HCT116 (cell line): Measurements from ENCODE around the gene MRPS18A. TPM values are rescaled to one million over a fixed set of nuclear protein-coding genes. Genes with fewer than 3 reads are reported as not detected.

Experiments
- ATAC-seq: fragments of 200-7000 bp; cut with Tn5 transposase; 2 replicates; pipeline ENCODE4 v1.9.1; 2020; ENCODE audit warnings: mild to moderate bottlenecking, moderate library complexity
- BruUV-seq: library from RNA; stranded (reverse); fragments of 400-500 nt; replicated peaks from 2 replicates; lab custom pipeline; 2021; lab: Mats Ljungman, UMichigan
- CTCF ChIA-PET: fragments of 300-600 bp; sonication (Branson Sonifier 250); formaldehyde crosslinking; loops from one replicate; lab custom pipeline; 2021; ENCODE audit warnings: antibody characterized with exemption; lab: Charles Lee
- POLR2A ChIA-PET: fragments of 300-600, 350-600 bp; sonication (Branson Sonifier 250); formaldehyde crosslinking; loops from one replicate; lab custom pipeline; 2021; ENCODE audit warnings: antibody characterized with exemption; lab: Charles Lee
- RAD21 ChIA-PET, 2 experiments: fragments of 300-600 bp; sonication (Branson Sonifier 250); formaldehyde crosslinking; loops; one replicate each; lab custom pipeline; 2023; ENCODE audit warnings: low total read pairs in 2 of 2; ENCODE audit not compliant: uncharacterized antibody in 2 of 2, unreplicated experiment in 2 of 2, low non-redundant PET in 1 of 2; lab: Charles Lee
- DNase-seq: peaks from one replicate; pipeline ENCODE4 v3.0.0-alpha.2; 2010; ENCODE audit warnings: low read depth, low spot score
- H2AFZ ChIP-seq: fragments of 200-600 bp; shearing (Covaris generic), sonication (generic); 2 replicates; pipeline ENCODE4 v1.6.1; 2017; ENCODE audit warnings: low read depth, mixed run types, mixed read lengths, antibody characterized with exemption, low read length; ENCODE audit not compliant: poor library complexity, severe bottlenecking
- H3K27ac ChIP-seq: 2 replicates; pipeline ENCODE4 v1.5.1; 2012; ENCODE audit warnings: low read depth, low read length
- H3K27me3 ChIP-seq: fragments of 200-600 bp; sonication (generic); 2 replicates; pipeline ENCODE4 v1.6.1; 2016; ENCODE audit warnings: mixed run types, low read length, mixed read lengths; ENCODE audit not compliant: insufficient read depth
- H3K36me3 ChIP-seq, 2 experiments: fragments of 200-500 bp in 1 of 2; fragments of 200-600 bp in 1 of 2; sonication (Bioruptor generic) in 1 of 2; sonication (generic) in 1 of 2; 2 replicates each; pipeline versions ENCODE4 v1.5.1 to v1.6.1; 2014 to 2016; ENCODE audit warnings: low read length in 2 of 2, inconsistent platforms in 1 of 2, mixed read lengths in 1 of 2, mixed run types in 1 of 2; ENCODE audit not compliant: insufficient read depth in 2 of 2, control insufficient read depth in 1 of 2
- H3K4me1 ChIP-seq, 2 experiments: fragments of 200-600 bp in 1 of 2; sonication (generic) in 1 of 2; 2 replicates each; pipeline versions ENCODE4 v1.5.1 to v1.6.1; 2012 to 2017; ENCODE audit warnings: low read length in 2 of 2, inconsistent platforms in 1 of 2, mild to moderate bottlenecking in 1 of 2, mixed read lengths in 1 of 2, mixed run types in 1 of 2, moderate library complexity in 1 of 2; ENCODE audit not compliant: insufficient read depth in 2 of 2, control insufficient read depth in 1 of 2
- H3K4me2 ChIP-seq: fragments of 200-600 bp; sonication (generic); 2 replicates; pipeline ENCODE4 v1.6.1; 2017; ENCODE audit warnings: mixed run types, low read length, mixed read lengths
- H3K4me3 ChIP-seq, 2 experiments: fragments of 200-600 bp in 1 of 2; sonication (generic) in 1 of 2; replicated peaks in 1 of 2; 2 replicates each; pipeline ENCODE4 v1.5.1; 2011 to 2016; ENCODE audit warnings: low read length in 2 of 2, control low read depth in 1 of 2, low read depth in 1 of 2, mild to moderate bottlenecking in 1 of 2, mixed read lengths in 1 of 2, mixed run types in 1 of 2
- H3K79me2 ChIP-seq: fragments of 200-600 bp; sonication (generic); 2 replicates; pipeline ENCODE4 v1.6.1; 2017; ENCODE audit warnings: mild to moderate bottlenecking, mixed run types, low read length, moderate library complexity, mixed read lengths; ENCODE audit not compliant: insufficient read depth
- H3K9ac ChIP-seq: fragments of 200-600 bp; sonication (generic); 2 replicates; pipeline ENCODE4 v1.6.1; 2016; ENCODE audit warnings: low read length, mixed read lengths
- H3K9me2 ChIP-seq: fragments of 200-600 bp; sonication (generic), shearing (Covaris generic); 2 replicates; pipeline ENCODE4 v1.6.1; 2017; ENCODE audit warnings: mixed run types, mild to moderate bottlenecking, moderate library complexity; ENCODE audit not compliant: insufficient read depth
- H3K9me3 ChIP-seq, 2 experiments: fragments of 200-500 bp in 1 of 2; fragments of 200-600 bp in 1 of 2; sonication (Bioruptor generic) in 1 of 2; sonication (generic) in 1 of 2; 2 replicates each; pipeline ENCODE4 v1.6.1; 2014 to 2017; ENCODE audit warnings: low read length in 2 of 2, mixed read lengths in 2 of 2, inconsistent platforms in 1 of 2, low read depth in 1 of 2, mild to moderate bottlenecking in 1 of 2, mixed run types in 1 of 2, moderate library complexity in 1 of 2; ENCODE audit not compliant: control insufficient read depth in 1 of 2, insufficient read depth in 1 of 2
- H4K20me1 ChIP-seq: fragments of 200-600 bp; sonication (generic), shearing (Covaris generic); 2 replicates; pipeline ENCODE4 v1.6.1; 2017; ENCODE audit warnings: mixed run types, mild to moderate bottlenecking, moderate library complexity; ENCODE audit not compliant: insufficient read depth
- EGR1 ChIP-seq: IDR thresholded peaks from 2 replicates; pipeline ENCODE4 v1.6.1; 2012; ENCODE audit warnings: low read depth
- ELF1 ChIP-seq: IDR thresholded peaks from 2 replicates; pipeline ENCODE4 v1.6.1; 2012; ENCODE audit warnings: low read depth, borderline replicate concordance
- EZH2 ChIP-seq: fragments of 200-600 bp; sonication (generic); IDR thresholded peaks from 2 replicates; pipeline ENCODE4 v1.6.1; 2017; ENCODE audit warnings: antibody characterized with exemption, mixed run types
- EZH2phosphoT487 ChIP-seq: fragments of 200-600 bp; IDR thresholded peaks from 2 replicates; pipeline ENCODE4 v1.6.1; 2018; ENCODE audit warnings: antibody characterized with exemption, borderline replicate concordance
- JUND ChIP-seq: IDR thresholded peaks from 2 replicates; pipeline ENCODE4 v1.6.1; 2012
- POLR2AphosphoS5 ChIP-seq: IDR thresholded peaks from 2 replicates; pipeline ENCODE4 v1.6.1; 2011; ENCODE audit warnings: mild to moderate bottlenecking, low read depth, low read length, moderate library complexity
- RAD21 ChIP-seq: IDR thresholded peaks from 2 replicates; pipeline ENCODE4 v1.6.1; 2012; ENCODE audit warnings: low read depth, mild to moderate bottlenecking
- SIN3A ChIP-seq: IDR thresholded peaks from 2 replicates; pipeline ENCODE4 v1.6.1; 2012; ENCODE audit warnings: low read depth
- SP1 ChIP-seq: IDR thresholded peaks from 2 replicates; pipeline ENCODE4 v1.6.1; 2012; ENCODE audit warnings: low read depth
- ZFX ChIP-seq: fragments of 450-650 bp; IDR thresholded peaks from 2 replicates; pipeline ENCODE4 v1.6.1; 2017
- intact Hi-C: fragments of 100-400 bp; cut with micrococcal nuclease; formaldehyde crosslinking; loops from 2 replicates; pipeline ENCODE4 v1.10.0; 2022
- total RNA-seq: library from RNA; stranded (reverse); gene quantifications from one replicate; pipeline ENCODE4 v1.2.1, GENCODE V29; 2021; ENCODE audit not compliant: unreplicated experiment
- TF ChIP-seq, protein P1 (sequence below), 3 experiments: fragments of 200-600 bp in 1 of 3; sonication (generic) in 1 of 3; IDR thresholded peaks in 2 of 3; conservative IDR thresholded peaks in 1 of 3; 2 replicates each; pipeline ENCODE4 v1.5.1; 2012 to 2017; ENCODE audit warnings: low read depth in 2 of 3, low read length in 2 of 3, antibody characterized with exemption in 1 of 3, borderline replicate concordance in 1 of 3, control low read depth in 1 of 3, mild to moderate bottlenecking in 1 of 3, mixed read lengths in 1 of 3, mixed run types in 1 of 3, moderate library complexity in 1 of 3; ENCODE audit not compliant: insufficient read depth in 1 of 3
- TF ChIP-seq, protein P2 (sequence below): IDR thresholded peaks from 2 replicates; pipeline ENCODE4 v1.6.1; 2012; ENCODE audit warnings: low read depth

Gene MRPS18A
- total RNA-seq, 1 experiment from 2014 or later, result 63.0 TPM

DNA sequence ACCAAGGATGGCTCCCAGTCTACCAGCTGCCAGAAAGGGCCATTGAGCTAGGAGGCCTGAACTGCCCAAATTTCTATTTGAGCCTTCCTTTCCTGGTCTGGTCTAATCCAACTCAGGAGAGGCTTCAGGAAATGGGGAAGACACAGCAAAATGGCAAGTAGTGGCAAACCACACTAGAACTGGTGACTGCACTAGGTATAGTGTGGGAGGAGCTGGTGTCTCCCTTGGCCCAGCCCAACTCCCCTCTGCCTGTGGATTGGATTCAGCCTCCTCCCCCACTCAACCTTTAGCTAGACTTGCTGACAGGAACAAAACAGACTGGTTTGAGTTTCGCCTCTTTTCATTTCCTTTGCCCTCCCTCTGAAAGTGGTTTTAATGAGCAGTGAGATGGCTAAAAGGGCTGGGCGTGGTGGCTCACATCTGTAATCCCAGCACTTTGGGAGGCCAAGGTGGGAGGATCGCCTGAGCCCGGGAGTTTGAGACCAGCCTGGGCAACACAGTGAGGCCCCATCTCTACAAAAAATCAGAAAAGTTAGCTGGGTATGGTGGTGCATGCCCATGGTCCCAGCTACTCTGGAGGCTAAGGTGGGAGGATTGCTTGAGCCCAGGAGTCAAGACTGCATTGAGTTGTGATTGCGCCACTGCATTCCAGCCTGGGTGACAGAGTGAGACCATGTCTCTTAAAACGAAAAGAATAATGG is 17.5 kb downstream of the MRPS18A start:
- DNase-seq (no peak), ATAC-seq (no peak)
- intact Hi-C loops, result loop anchor here (5.0 kb wide), 2 partner anchors 282 to 768 kb away; no protein-coding TSS in a partner anchor
- no peak overlapping the region for H3K9ac ChIP-seq
- no TSS peak for BruUV-seq
- peaks cover 19 to 28% of the 10 kb centered on the region in 2 experiments for H3K36me3 ChIP-seq
- H4K20me1 ChIP-seq, result no peaks in the 10 kb centered on the region
- ChIA-PET CTCF (interaction anchor here (4.6 kb wide), 1 partner anchor 410 kb away, joined by 45 read pairs; no protein-coding TSS in a partner anchor), POLR2A (no interaction called here), RAD21 (no interaction called here)
- no peak overlapping the region for H2AFZ ChIP-seq
- no peak overlapping the region for H3K4me3 ChIP-seq
- H3K4me2 ChIP-seq, result no peak overlapping the region
- H3K27me3 ChIP-seq, result no peaks in the 10 kb centered on the region
- TF ChIP-seq ELF1, result no peak
- no peak for TF ChIP-seq SIN3A
- H3K27ac ChIP-seq, result peak overlapping the region; percentile 49; the same call in 1 of the 2 replicates
- H3K79me2 ChIP-seq, result no peaks in the 10 kb centered on the region
- H3K9me2 ChIP-seq, result no peaks in the 10 kb centered on the region
- peaks cover 10 to 39% of the 10 kb centered on the region in 2 experiments for H3K4me1 ChIP-seq
- no peaks in the 10 kb centered on the region for H3K9me3 ChIP-seq

DNA sequence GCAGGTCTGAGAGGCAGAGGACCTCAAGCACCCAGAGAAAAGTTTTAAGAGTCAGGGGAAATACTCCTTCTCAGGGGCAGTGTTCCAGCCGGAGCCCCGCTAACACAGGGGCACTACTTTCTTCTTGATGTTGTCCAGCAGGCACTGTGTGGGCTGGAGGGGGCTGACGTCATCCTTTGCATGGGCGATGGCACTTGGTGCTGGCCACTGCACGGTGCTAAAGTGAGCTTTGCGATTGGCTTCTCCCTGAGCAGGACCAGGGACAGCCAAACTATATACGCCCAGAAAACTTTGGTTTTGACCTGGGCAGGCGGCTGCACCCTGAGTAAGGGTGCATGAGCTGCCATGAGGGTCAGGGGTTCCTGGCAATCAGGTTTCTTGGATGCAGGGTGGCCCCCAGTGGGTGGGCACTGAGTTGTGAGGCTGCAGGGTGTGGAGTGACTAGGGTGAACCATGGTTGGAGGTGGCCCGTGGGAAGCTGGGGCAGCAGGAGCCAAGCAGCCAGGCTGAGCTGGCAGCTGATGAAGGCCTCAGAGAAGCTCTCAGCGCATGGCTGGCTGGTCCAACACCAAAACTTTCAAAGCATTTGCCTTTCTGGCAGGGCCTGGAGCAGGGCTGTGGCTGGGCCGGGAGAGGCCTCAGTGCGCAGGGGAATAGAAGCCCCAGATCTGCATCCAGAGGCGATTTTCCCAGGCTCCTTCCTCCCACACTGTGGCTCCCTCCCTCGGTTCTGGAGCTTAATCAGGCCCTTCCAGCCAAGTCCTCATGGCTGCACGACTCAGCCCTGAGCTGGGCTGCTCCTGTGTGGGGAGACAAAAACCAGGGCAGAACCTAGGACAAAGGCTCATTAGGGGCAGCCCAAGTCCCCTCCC is 18.3 kb downstream of the MRPS18A start:
- peak overlapping the region; percentile 49 for H3K27ac ChIP-seq
- intact Hi-C loops, result loop anchor here (5.0 kb wide), 2 partner anchors 283 to 767 kb away; no protein-coding TSS in a partner anchor
- no peak overlapping the region for H3K4me3 ChIP-seq
- no peaks in the 10 kb centered on the region for H3K9me3 ChIP-seq
- H3K4me2 ChIP-seq, result peak overlapping the region; percentile 69; the same call in 1 of the 2 replicates
- H3K27me3 ChIP-seq, result no peaks in the 10 kb centered on the region
- ChIA-PET RAD21 (no interaction called here), POLR2A (no interaction called here), CTCF (interaction anchor here (0.8 to 4.6 kb wide), 5 partner anchors 24 to 410 kb away, joined by 3 to 45 read pairs (median 5); partner anchors contain the start of gene RSPH9)
- H3K9me2 ChIP-seq, result no peaks in the 10 kb centered on the region
- DNase-seq (no peak), ATAC-seq (no peak)
- H2AFZ ChIP-seq, result no peak overlapping the region
- TSS peak; percentile 9 for BruUV-seq
- H4K20me1 ChIP-seq, result no peaks in the 10 kb centered on the region
- peaks cover 15 to 23% of the 10 kb centered on the region in 2 experiments for H3K36me3 ChIP-seq
- H3K9ac ChIP-seq, result no peak overlapping the region
- peaks cover 10 to 42% of the 10 kb centered on the region in 2 experiments for H3K4me1 ChIP-seq
- H3K79me2 ChIP-seq, result no peaks in the 10 kb centered on the region
- TF ChIP-seq RAD21 (no peak), EZH2 (no peak), SP1 (no peak), EZH2phosphoT487 (no peak), ELF1 (no peak), POLR2AphosphoS5 (no peak), JUND (no peak), EGR1 (no peak), ZFX (no peak), SIN3A (no peak)
- TF ChIP-seq, protein P1, sequence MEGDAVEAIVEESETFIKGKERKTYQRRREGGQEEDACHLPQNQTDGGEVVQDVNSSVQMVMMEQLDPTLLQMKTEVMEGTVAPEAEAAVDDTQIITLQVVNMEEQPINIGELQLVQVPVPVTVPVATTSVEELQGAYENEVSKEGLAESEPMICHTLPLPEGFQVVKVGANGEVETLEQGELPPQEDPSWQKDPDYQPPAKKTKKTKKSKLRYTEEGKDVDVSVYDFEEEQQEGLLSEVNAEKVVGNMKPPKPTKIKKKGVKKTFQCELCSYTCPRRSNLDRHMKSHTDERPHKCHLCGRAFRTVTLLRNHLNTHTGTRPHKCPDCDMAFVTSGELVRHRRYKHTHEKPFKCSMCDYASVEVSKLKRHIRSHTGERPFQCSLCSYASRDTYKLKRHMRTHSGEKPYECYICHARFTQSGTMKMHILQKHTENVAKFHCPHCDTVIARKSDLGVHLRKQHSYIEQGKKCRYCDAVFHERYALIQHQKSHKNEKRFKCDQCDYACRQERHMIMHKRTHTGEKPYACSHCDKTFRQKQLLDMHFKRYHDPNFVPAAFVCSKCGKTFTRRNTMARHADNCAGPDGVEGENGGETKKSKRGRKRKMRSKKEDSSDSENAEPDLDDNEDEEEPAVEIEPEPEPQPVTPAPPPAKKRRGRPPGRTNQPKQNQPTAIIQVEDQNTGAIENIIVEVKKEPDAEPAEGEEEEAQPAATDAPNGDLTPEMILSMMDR (IDR thresholded peaks at IDR 0.05 in 2 of 3, conservative IDR thresholded peaks at IDR 0.05 in 1 of 3; ENCODE audit: borderline replicate concordance in 1 of 3, insufficient read depth in 1 of 3, low read depth in 2 of 3, low read length in 2 of 3), result no peak
- TF ChIP-seq, protein P2, sequence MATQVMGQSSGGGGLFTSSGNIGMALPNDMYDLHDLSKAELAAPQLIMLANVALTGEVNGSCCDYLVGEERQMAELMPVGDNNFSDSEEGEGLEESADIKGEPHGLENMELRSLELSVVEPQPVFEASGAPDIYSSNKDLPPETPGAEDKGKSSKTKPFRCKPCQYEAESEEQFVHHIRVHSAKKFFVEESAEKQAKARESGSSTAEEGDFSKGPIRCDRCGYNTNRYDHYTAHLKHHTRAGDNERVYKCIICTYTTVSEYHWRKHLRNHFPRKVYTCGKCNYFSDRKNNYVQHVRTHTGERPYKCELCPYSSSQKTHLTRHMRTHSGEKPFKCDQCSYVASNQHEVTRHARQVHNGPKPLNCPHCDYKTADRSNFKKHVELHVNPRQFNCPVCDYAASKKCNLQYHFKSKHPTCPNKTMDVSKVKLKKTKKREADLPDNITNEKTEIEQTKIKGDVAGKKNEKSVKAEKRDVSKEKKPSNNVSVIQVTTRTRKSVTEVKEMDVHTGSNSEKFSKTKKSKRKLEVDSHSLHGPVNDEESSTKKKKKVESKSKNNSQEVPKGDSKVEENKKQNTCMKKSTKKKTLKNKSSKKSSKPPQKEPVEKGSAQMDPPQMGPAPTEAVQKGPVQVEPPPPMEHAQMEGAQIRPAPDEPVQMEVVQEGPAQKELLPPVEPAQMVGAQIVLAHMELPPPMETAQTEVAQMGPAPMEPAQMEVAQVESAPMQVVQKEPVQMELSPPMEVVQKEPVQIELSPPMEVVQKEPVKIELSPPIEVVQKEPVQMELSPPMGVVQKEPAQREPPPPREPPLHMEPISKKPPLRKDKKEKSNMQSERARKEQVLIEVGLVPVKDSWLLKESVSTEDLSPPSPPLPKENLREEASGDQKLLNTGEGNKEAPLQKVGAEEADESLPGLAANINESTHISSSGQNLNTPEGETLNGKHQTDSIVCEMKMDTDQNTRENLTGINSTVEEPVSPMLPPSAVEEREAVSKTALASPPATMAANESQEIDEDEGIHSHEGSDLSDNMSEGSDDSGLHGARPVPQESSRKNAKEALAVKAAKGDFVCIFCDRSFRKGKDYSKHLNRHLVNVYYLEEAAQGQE, result no peak
